Epidermal melanocyte (primary cell): Measurements from ENCODE around the gene SYDE2.

Experiments used
- DNase-seq: peaks from one replicate; pipeline ENCODE4 v3.0.0; 2011; ENCODE audit warnings: low spot score; ENCODE audit not compliant: insufficient read length

The SYDE2 gene

GRCh38 chr1:85132078-85132720 lies 68.6 kb downstream of the SYDE2 start:
- no peak for DNase-seq

DNA sequence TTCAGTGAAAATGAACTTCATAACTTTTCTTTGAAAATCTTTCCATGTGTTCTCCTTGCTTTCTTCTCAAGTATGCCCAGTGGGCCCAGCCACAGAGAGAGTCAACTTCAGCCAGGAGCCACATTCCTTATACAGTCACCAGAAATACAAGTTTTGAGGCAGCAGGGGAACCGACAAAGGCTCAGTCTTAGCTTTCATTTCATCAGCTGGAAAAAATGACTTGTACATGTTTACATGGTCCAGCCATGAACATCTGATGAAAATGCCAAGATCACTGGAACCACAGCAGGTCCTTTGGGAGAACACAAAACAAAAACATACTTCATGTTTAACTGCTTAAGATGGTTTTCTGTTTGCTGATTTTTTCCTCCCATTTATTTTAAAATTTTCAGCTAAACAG lies 72.5 kb downstream of the SYDE2 start:
- no peak for DNase-seq

- DNase-seq, result no peak
Measured at GRCh38 chr1:85125891-85126290, 74.9 kb downstream of the SYDE2 start.

DNA sequence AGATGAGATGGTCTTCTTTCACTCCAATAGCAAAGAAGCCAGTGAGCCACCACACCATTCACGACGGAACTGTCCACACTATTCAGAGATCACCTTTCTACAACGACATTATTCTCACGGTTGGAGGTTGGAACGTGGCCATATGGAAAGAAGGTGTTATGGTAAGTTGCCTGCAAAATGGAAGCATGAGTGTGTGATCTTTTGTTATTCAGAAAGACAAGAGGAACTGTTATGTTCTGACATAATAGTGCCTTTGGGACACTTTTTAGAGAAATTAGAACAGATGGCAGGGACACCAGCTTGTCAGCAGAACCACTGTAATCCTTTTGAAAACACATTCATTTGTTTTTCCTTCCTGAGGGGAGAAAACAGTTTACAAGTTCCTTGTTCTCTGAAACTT lies 76.7 kb downstream of the SYDE2 start:
- no peak for DNase-seq

DNA sequence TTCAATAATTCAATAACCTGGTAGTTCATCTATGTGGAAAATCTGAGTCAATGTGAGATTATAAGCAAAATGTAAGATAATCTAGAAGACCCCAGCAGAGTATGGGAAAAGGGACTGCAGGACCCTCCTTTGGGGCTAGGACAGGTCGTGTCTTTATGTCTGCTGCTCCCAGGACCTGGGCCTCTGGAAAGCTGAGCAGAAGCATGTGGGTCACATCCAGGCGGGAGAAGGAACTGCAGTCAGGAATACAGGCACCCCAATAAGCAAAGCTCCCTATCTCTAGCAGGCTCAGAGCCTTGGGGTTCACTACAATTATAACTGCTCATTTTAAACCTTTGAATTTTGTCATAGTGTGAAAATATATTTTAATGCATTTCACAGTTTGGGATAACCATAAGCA lies 78.6 kb downstream of the SYDE2 start:
- no peak for DNase-seq

DNA sequence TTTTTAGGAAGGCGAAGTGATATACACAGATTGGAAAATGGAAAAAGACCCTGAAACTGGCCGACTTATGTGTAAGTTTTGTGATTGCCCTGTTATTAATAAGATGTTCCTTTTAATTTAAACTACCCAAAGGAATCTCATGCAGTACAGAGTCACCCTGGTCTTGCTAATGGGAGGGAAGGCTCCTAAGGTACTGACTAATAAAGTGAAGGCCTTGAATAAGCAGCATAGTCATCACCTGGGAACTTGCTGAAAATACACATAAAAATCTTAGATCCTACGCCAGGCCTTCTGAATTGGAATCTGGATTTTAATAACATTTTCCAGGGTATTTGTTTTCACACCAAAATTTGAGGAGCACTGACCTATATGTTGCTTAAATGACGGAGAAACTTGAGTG lies 79.1 kb downstream of the SYDE2 start:
- DNase-seq, result no peak

GRCh38 chr1:85118751-85119150 lies 82.1 kb downstream of the SYDE2 start:
- no peak for DNase-seq

GRCh38 chr1:85116856-85117255 lies 84.0 kb downstream of the SYDE2 start:
- DNase-seq, result no peak

DNA sequence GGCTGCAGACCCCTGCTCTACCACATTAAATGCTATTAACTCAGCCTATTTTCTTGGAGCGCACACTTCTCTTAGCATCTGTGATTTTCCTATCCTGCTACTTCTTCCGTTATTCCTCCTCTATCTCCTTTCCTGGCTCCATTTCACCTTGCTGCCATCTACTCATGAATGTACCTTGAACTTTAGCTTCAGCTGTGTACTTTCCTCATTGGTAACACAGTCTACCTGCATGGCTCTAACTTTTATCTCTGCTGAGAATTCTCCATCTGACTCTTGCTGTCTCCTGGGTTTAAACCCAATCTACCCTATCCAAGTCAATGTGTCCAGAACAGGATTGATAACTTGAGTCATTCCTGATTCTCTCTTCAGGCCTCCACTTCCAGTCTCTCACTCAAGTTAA lies 84.9 kb downstream of the SYDE2 start:
- no peak for DNase-seq

GRCh38 chr1:85111695-85112094 lies 89.1 kb downstream of the SYDE2 start:
- DNase-seq, result no peak

GRCh38 chr1:85109475-85109874 lies 91.3 kb downstream of the SYDE2 start:
- peak; percentile 75 for DNase-seq
